H54 (cell line): ENCODE results near the gene PIK3CG.
"Not testable (repeated sequence)": the region's sequence is repeated elsewhere in the genome, so short reads cannot be mapped to it uniquely, and the experiment has no call there.

Source experiments
- DNase-seq: peaks from one replicate; pipeline ENCODE4 v3.0.0; 2011; ENCODE audit warnings: low spot score, mixed read lengths; ENCODE audit not compliant: insufficient read length
- FAIRE-seq: peaks from 3 replicates; lab custom pipeline; 2011; peaks lifted over from hg19 to GRCh38; lab: Jason Lieb, UNC
- POLR2A ChIP-seq: IDR thresholded peaks from 2 replicates; pipeline ENCODE4 v1.6.1; 2011; ENCODE audit warnings: low read depth, mild to moderate bottlenecking, low read length

PIK3CG gene

DNA sequence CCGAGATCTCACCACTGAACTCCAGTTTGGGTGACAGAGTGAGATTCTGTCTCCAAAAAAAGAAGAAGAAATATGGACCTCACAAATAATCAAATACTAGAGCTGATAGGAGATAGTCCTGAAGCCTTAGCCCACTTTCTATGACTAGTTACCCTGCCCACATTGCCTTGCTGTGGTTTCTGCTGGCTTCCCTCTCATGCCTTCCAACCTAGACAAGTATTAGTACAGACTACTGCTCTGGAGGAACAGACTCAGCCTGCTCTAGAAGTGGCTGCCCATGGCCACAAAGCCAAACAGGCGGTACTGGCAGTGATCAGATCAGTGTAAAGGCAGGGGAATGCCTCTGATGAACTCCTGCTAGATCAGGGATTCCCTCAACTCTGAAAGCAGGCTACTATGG is 89.8 kb downstream of the PIK3CG start:
- TF ChIP-seq POLR2A: no peak
- DNase-seq (no peak), FAIRE-seq (no peak)

DNA sequence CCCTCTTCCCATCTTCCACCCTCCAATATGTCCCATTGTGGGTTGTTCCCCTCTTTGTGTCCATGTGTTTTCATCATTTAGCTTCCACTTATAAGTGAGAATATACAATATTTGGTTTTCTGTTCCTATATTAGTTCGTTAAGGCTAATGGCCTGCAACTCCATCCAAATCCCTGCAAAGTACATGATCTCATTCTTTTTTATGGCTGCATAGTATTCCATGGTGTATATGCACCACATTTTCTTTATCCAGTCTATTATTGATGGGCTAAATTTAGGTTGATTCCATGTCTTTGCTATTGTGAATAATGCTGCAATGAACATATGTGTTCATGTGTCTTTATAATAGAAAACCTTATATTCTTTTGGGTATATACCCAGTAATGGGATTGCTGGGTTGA is 90.8 kb downstream of the PIK3CG start:
- not testable (repeated sequence) for FAIRE-seq, DNase-seq
